Pons (tissue), 1 donor: Measurements from ENCODE around the gene ANKRD11.
"Not testable (repeated sequence)": the region's sequence is repeated elsewhere in the genome, so short reads cannot be mapped to it uniquely, and the experiment has no call there.

Experiments used
- DNase-seq: peaks from one replicate; pipeline ENCODE4 v3.0.0-alpha.2; 2016; ENCODE audit warnings: low spot score

ANKRD11 gene

GRCh38 chr16:89428605-89429004 lies 61.8 kb downstream of the ANKRD11 start:
- DNase-seq: not testable (repeated sequence)

- peak; percentile 33 for DNase-seq
These were observed 63.4 kb downstream of the ANKRD11 start for GRCh38 chr16:89426736-89427530.

GRCh38 chr16:89425523-89425922 lies 64.8 kb downstream of the ANKRD11 start:
- no peak for DNase-seq

- DNase-seq: no peak
These were observed 66.6 kb downstream of the ANKRD11 start for GRCh38 chr16:89423681-89424260.

GRCh38 chr16:89422905-89423630 lies 67.3 kb downstream of the ANKRD11 start:
- DNase-seq: no peak

GRCh38 chr16:89422527-89422904 lies 67.8 kb downstream of the ANKRD11 start:
- DNase-seq: peak; percentile 63

- DNase-seq: not testable (repeated sequence)
These were observed 69.1 kb downstream of the ANKRD11 start for GRCh38 chr16:89421300-89421699.

GRCh38 chr16:89420204-89420603 lies 70.2 kb downstream of the ANKRD11 start:
- DNase-seq: no peak

GRCh38 chr16:89418352-89418751 lies 72.0 kb downstream of the ANKRD11 start:
- DNase-seq: no peak

GRCh38 chr16:89417352-89417751 lies 73.0 kb downstream of the ANKRD11 start:
- no peak for DNase-seq

GRCh38 chr16:89413811-89414585 lies 76.4 kb downstream of the ANKRD11 start:
- DNase-seq: no peak

GRCh38 chr16:89412811-89413210 lies 77.5 kb downstream of the ANKRD11 start:
- DNase-seq: no peak

- no peak for DNase-seq
These were observed 79.0 kb downstream of the ANKRD11 start for GRCh38 chr16:89411335-89411850.

- DNase-seq: peak; percentile 68
These were observed 79.5 kb downstream of the ANKRD11 start for GRCh38 chr16:89410794-89411309.

- no peak for DNase-seq
These were observed 80.0 kb downstream of the ANKRD11 start for GRCh38 chr16:89410322-89410721.

GRCh38 chr16:89409161-89409711 lies 81.1 kb downstream of the ANKRD11 start:
- no peak for DNase-seq

GRCh38 chr16:89408315-89408714 lies 82.0 kb downstream of the ANKRD11 start:
- DNase-seq: no peak

- DNase-seq: no peak
These were observed 82.4 kb downstream of the ANKRD11 start for GRCh38 chr16:89407925-89408300.

- DNase-seq: no peak
These were observed 83.0 kb downstream of the ANKRD11 start for GRCh38 chr16:89407282-89407924.

GRCh38 chr16:89406277-89406888 lies 84.0 kb downstream of the ANKRD11 start:
- DNase-seq: no peak

GRCh38 chr16:89404561-89404960 lies 85.8 kb downstream of the ANKRD11 start:
- DNase-seq: no peak
